Stomach (tissue), 4 donors: ENCODE results near the gene TTK.

Experiments used
- EP300 ChIP-seq: sonication (generic); formaldehyde crosslinking; IDR thresholded peaks from one replicate; pipeline ENCODE4 v1.6.1; 2017; ENCODE audit warnings: antibody characterized with exemption
- POLR2A ChIP-seq, 4 donors: fragments of 450-650 bp; IDR thresholded peaks; one replicate each; pipeline ENCODE4 v1.6.1; 2016; ENCODE audit warnings: antibody characterized with exemption in 4 of 4, control low read depth in 2 of 4, mild to moderate bottlenecking in 1 of 4, moderate library complexity in 1 of 4
- POLR2AphosphoS5 ChIP-seq, 3 donors: sonication (generic); formaldehyde crosslinking; IDR thresholded peaks; one replicate each; pipeline ENCODE4 v1.6.1; 2016; ENCODE audit warnings: antibody characterized with exemption in 3 of 3
- TF ChIP-seq, protein P1 (sequence below), 7 experiments: fragments of 450-650 bp in 4 of 7; fragments of 200-600 bp in 3 of 7; sonication (generic) in 3 of 7; IDR thresholded peaks; one replicate each; pipeline ENCODE4 v1.5.1; 2016 to 2019; ENCODE audit warnings: antibody characterized with exemption in 7 of 7, control low read depth in 2 of 7, mild to moderate bottlenecking in 1 of 7

DNA sequence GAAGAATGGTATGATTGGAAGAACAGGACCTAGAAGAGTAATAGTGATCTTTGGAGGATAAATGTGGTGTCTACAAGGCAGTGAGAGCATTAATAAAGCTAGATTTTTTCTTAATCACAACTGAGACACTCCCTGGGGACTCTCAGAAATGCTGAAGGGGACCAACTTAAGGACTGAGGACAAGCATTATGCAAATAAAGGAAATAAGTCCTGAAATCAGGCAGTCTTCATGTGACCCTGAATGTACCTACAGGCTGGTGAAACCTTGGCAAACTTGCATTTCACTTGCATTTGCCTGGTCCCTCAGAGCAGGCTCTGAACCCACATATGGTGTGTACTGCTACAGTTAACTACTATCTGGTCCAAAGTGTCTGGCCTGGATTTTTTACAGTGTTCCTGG is 19.3 kb upstream of the TTK start:
- TF ChIP-seq, protein P1, sequence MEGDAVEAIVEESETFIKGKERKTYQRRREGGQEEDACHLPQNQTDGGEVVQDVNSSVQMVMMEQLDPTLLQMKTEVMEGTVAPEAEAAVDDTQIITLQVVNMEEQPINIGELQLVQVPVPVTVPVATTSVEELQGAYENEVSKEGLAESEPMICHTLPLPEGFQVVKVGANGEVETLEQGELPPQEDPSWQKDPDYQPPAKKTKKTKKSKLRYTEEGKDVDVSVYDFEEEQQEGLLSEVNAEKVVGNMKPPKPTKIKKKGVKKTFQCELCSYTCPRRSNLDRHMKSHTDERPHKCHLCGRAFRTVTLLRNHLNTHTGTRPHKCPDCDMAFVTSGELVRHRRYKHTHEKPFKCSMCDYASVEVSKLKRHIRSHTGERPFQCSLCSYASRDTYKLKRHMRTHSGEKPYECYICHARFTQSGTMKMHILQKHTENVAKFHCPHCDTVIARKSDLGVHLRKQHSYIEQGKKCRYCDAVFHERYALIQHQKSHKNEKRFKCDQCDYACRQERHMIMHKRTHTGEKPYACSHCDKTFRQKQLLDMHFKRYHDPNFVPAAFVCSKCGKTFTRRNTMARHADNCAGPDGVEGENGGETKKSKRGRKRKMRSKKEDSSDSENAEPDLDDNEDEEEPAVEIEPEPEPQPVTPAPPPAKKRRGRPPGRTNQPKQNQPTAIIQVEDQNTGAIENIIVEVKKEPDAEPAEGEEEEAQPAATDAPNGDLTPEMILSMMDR (IDR thresholded peaks at IDR 0.05), result no peak
- no peak for TF ChIP-seq POLR2A (IDR thresholded peaks at IDR 0.05)
- no peak for TF ChIP-seq EP300
- TF ChIP-seq POLR2AphosphoS5 (IDR thresholded peaks at IDR 0.05), result no peak
